ENCODE results near the gene IFT25. TPM values are rescaled to one million over a fixed set of nuclear protein-coding genes. Genes with fewer than 3 reads are reported as not detected.
A peak's percentile ranks its signal among the peaks of the same experiment; 100 is the strongest.

The IFT25 gene
- total RNA-seq, 1 experiment from 2014 or later, result 128 TPM

DNA sequence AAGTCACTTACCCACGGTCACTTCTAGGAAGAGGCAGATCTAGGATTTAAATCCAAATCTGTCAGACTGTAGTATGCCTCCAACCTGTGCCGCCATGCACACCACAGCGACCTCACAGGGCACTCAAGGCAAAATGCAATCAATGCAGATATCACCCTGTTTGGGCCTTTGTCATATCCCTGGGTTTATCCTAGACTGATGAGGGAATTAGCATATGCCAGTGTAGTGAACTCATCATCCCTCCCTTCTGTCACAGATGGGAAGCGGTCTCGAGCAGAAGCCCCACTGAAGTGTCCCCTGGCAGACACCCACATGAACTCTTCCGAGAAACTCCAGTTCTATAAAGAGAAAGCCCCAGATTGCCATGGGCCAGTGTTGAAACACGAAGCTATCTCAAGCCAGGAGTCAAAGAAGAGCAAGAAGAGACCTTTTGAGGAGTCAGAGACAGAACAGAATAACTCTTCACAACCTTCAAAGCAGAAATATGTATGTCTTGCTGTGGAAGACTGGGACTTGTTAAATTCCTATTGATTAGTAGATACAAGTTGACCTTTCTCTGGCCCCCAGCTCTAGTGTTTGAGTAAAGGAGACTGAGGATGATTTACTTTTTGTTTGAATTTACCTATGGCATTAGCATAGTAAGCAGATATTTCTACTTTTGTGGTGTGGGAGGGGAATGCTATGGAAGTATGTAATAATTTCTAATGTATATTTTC is 22.1 kb upstream of the IFT25 start:
- no peak overlapping the region for H3K4me3 ChIP-seq
- no peaks in the 10 kb centered on the region; the same call in 1 of the 2 replicates for H4K20me1 ChIP-seq (ENCODE audit: insufficient read depth)
- H3K27ac ChIP-seq, result no peak overlapping the region
- POLR2A ChIA-PET (ENCODE audit: unreplicated experiment), result no interaction called here
- intact Hi-C loops (cut with micrococcal nuclease; ENCODE audit: unreplicated experiment), result no loop called here
- no peak overlapping the region for H2AFZ ChIP-seq
- no peaks in the 10 kb centered on the region for H3K4me1 ChIP-seq (replicated peaks; ENCODE audit: insufficient read depth)
- no TSS peak for BruUV-seq (replicated peaks)
- TF ChIP-seq EZH2 (IDR thresholded peaks at IDR 0.05; ENCODE audit: low read depth), result no peak
- TF ChIP-seq, protein P1, sequence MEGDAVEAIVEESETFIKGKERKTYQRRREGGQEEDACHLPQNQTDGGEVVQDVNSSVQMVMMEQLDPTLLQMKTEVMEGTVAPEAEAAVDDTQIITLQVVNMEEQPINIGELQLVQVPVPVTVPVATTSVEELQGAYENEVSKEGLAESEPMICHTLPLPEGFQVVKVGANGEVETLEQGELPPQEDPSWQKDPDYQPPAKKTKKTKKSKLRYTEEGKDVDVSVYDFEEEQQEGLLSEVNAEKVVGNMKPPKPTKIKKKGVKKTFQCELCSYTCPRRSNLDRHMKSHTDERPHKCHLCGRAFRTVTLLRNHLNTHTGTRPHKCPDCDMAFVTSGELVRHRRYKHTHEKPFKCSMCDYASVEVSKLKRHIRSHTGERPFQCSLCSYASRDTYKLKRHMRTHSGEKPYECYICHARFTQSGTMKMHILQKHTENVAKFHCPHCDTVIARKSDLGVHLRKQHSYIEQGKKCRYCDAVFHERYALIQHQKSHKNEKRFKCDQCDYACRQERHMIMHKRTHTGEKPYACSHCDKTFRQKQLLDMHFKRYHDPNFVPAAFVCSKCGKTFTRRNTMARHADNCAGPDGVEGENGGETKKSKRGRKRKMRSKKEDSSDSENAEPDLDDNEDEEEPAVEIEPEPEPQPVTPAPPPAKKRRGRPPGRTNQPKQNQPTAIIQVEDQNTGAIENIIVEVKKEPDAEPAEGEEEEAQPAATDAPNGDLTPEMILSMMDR (conservative IDR thresholded peaks at IDR 0.05), result no peak
- H3K4me2 ChIP-seq, result no peak overlapping the region
- CTCF ChIA-PET, result no interaction called here
- no peak for DNase-seq
- no peaks in the 10 kb centered on the region for H3K9me3 ChIP-seq (ENCODE audit: insufficient read depth, low read depth)
- H3K9me2 ChIP-seq (ENCODE audit: insufficient read depth), result no peaks in the 10 kb centered on the region
- no peaks in the 10 kb centered on the region for H3K79me2 ChIP-seq (ENCODE audit: low read depth)
- H3K27me3 ChIP-seq (ENCODE audit: insufficient read depth, low read depth), result no peaks in the 10 kb centered on the region
- peaks cover 27% of the 10 kb centered on the region for H3K36me3 ChIP-seq (ENCODE audit: low read depth)
- H3F3A ChIP-seq (ENCODE audit: insufficient read depth, low read depth), result 0 out of 2 replicates have a peak, but pooled peaks cover 3% of the 10 kb centered on the region

GRCh38 chr1:53966794-53967193 is 21.3 kb upstream of the IFT25 start:
- CTCF ChIA-PET, result no interaction called here

GRCh38 chr1:53964109-53964508 is 18.6 kb upstream of the IFT25 start:
- ChIA-PET POLR2A (ENCODE audit: unreplicated experiment) (no interaction called here), CTCF (no interaction called here)
- H3K4me2 ChIP-seq, result no peak overlapping the region
- H3K79me2 ChIP-seq (ENCODE audit: low read depth), result no peaks in the 10 kb centered on the region
- no peak overlapping the region for H3K4me3 ChIP-seq
- H3K27me3 ChIP-seq (ENCODE audit: insufficient read depth, low read depth), result no peaks in the 10 kb centered on the region
- peaks cover 3% of the 10 kb centered on the region; the same call in 1 of the 2 replicates for H4K20me1 ChIP-seq (ENCODE audit: insufficient read depth)
- TF ChIP-seq, protein P1 (conservative IDR thresholded peaks at IDR 0.05), result no peak
- no peak for TF ChIP-seq EZH2 (IDR thresholded peaks at IDR 0.05; ENCODE audit: low read depth)
- no peak overlapping the region for H3K27ac ChIP-seq
- no peaks in the 10 kb centered on the region for H3K9me2 ChIP-seq (ENCODE audit: insufficient read depth)
- H3K36me3 ChIP-seq (ENCODE audit: low read depth), result peaks cover 42% of the 10 kb centered on the region
- H3F3A ChIP-seq (ENCODE audit: insufficient read depth, low read depth), result 0 out of 2 replicates have a peak, but pooled peaks cover 3% of the 10 kb centered on the region
- DNase-seq, result no peak
- TSS peak; percentile 2 for BruUV-seq (replicated peaks)
- no peaks in the 10 kb centered on the region for H3K9me3 ChIP-seq (ENCODE audit: insufficient read depth, low read depth)
- H3K4me1 ChIP-seq (replicated peaks; ENCODE audit: insufficient read depth), result no peaks in the 10 kb centered on the region
- no peak overlapping the region for H2AFZ ChIP-seq
- intact Hi-C loops (cut with micrococcal nuclease; ENCODE audit: unreplicated experiment), result no loop called here

More at GRCh38 chr1:53966794-53967193, 21.3 kb upstream of the IFT25 start:
- Histone ChIP-seq H3K4me1 (replicated peaks; ENCODE audit: insufficient read depth) (no peaks in the 10 kb centered on the region), H3K4me2 (no peak overlapping the region), H3K27me3 (ENCODE audit: insufficient read depth, low read depth) (no peaks in the 10 kb centered on the region), H3K9me3 (ENCODE audit: insufficient read depth, low read depth) (no peaks in the 10 kb centered on the region), H4K20me1 (ENCODE audit: insufficient read depth) (no peaks in the 10 kb centered on the region; the same call in 1 of the 2 replicates), H3K27ac (no peak overlapping the region), H3K79me2 (ENCODE audit: low read depth) (no peaks in the 10 kb centered on the region), H2AFZ (no peak overlapping the region), H3K9me2 (ENCODE audit: insufficient read depth) (no peaks in the 10 kb centered on the region), H3K4me3 (no peak overlapping the region), H3K36me3 (ENCODE audit: low read depth) (peaks cover 33% of the 10 kb centered on the region), H3F3A (ENCODE audit: insufficient read depth, low read depth) (0 out of 2 replicates have a peak, but pooled peaks cover 3% of the 10 kb centered on the region)
- TF ChIP-seq, protein P1 (conservative IDR thresholded peaks at IDR 0.05), result no peak
- TF ChIP-seq EZH2 (IDR thresholded peaks at IDR 0.05; ENCODE audit: low read depth), result no peak
- POLR2A ChIA-PET (ENCODE audit: unreplicated experiment), result no interaction called here
- no TSS peak for BruUV-seq (replicated peaks)
- no peak for DNase-seq
- intact Hi-C loops (cut with micrococcal nuclease; ENCODE audit: unreplicated experiment), result no loop called here
